Measurements from ENCODE around the gene CHL1.

CHL1 gene

GRCh38 chr3:228442-229182, 32.0 kb downstream of the CHL1 start:
- no peak for DNase-seq (ENCODE audit: low read depth)

GRCh38 chr3:229183-229661, 32.7 kb downstream of the CHL1 start:
- no peak for DNase-seq (ENCODE audit: low read depth)

GRCh38 chr3:236881-237280, 40.3 kb downstream of the CHL1 start:
- no peak for DNase-seq (ENCODE audit: low read depth)

- no peak for DNase-seq (ENCODE audit: low read depth)
Observed at GRCh38 chr3:242602-243355, 46.2 kb downstream of the CHL1 start.

GRCh38 chr3:243356-243725, 46.8 kb downstream of the CHL1 start:
- DNase-seq (ENCODE audit: low read depth): no peak

GRCh38 chr3:244041-244440, 47.5 kb downstream of the CHL1 start:
- DNase-seq (ENCODE audit: low read depth): no peak

- no peak for DNase-seq (ENCODE audit: low read depth)
Observed at GRCh38 chr3:247916-248315, 51.4 kb downstream of the CHL1 start.

- DNase-seq (ENCODE audit: low read depth): no peak
Observed at GRCh38 chr3:248864-249520, 52.4 kb downstream of the CHL1 start.

- no peak for DNase-seq (ENCODE audit: low read depth)
Observed at GRCh38 chr3:249587-250262, 53.2 kb downstream of the CHL1 start.

- no peak for DNase-seq (ENCODE audit: low read depth)
Observed at GRCh38 chr3:256501-256900, 59.9 kb downstream of the CHL1 start.

GRCh38 chr3:257826-258225, 61.3 kb downstream of the CHL1 start:
- DNase-seq (ENCODE audit: low read depth): no peak

GRCh38 chr3:260898-261297, 64.3 kb downstream of the CHL1 start:
- no peak for DNase-seq (ENCODE audit: low read depth)

- DNase-seq (ENCODE audit: low read depth): no peak
Observed at GRCh38 chr3:263393-263792, 66.8 kb downstream of the CHL1 start.

- no peak for DNase-seq (ENCODE audit: low read depth)
Observed at GRCh38 chr3:264394-265156, 68.0 kb downstream of the CHL1 start.

- no peak for DNase-seq (ENCODE audit: low read depth)
Observed at GRCh38 chr3:267101-267500, 70.5 kb downstream of the CHL1 start.

GRCh38 chr3:270688-271087, 74.1 kb downstream of the CHL1 start:
- no peak for DNase-seq (ENCODE audit: low read depth)

- no peak for DNase-seq (ENCODE audit: low read depth)
Observed at GRCh38 chr3:274927-275326, 78.4 kb downstream of the CHL1 start.

GRCh38 chr3:277873-278272, 81.3 kb downstream of the CHL1 start:
- DNase-seq (ENCODE audit: low read depth): no peak

- DNase-seq (ENCODE audit: low read depth): no peak
Observed at GRCh38 chr3:278300-279064, 81.9 kb downstream of the CHL1 start.

GRCh38 chr3:279325-279724, 82.8 kb downstream of the CHL1 start:
- no peak for DNase-seq (ENCODE audit: low read depth)

- no peak for DNase-seq (ENCODE audit: low read depth)
Observed at GRCh38 chr3:280681-281080, 84.1 kb downstream of the CHL1 start.
